Loucy (cell line): ENCODE measurements around the gene TRERF1.

ENCODE experiments used
- H2AFZ ChIP-seq: fragments of 200-600 bp; sonication (generic); 2 replicates; pipeline ENCODE4 v1.6.0; 2016; ENCODE audit warnings: antibody characterized with exemption, mild to moderate bottlenecking, low read length, moderate library complexity
- H3F3A ChIP-seq: fragments of 200-600 bp; 2 replicates; pipeline ENCODE4 v1.6.0; 2016; ENCODE audit warnings: antibody characterized with exemption, low read depth, mild to moderate bottlenecking
- H3K27me3 ChIP-seq: fragments of 200-600 bp; sonication (generic); 2 replicates; pipeline ENCODE4 v1.6.1; 2014; ENCODE audit warnings: low read length, mild to moderate bottlenecking; ENCODE audit not compliant: insufficient read depth, poor library complexity, severe bottlenecking
- H3K36me3 ChIP-seq: fragments of 200-600 bp; sonication (generic); 2 replicates; pipeline ENCODE4 v1.6.1; 2016; ENCODE audit warnings: low read length; ENCODE audit not compliant: insufficient read depth
- H3K4me1 ChIP-seq: fragments of 200-600 bp; sonication (generic); 2 replicates; pipeline ENCODE4 v1.5.1; 2014; ENCODE audit warnings: low read length, mild to moderate bottlenecking; ENCODE audit not compliant: insufficient read depth, poor library complexity, severe bottlenecking
- H3K4me2 ChIP-seq: fragments of 200-600 bp; sonication (generic); 2 replicates; pipeline ENCODE4 v1.6.0; 2014; ENCODE audit warnings: antibody characterized with exemption, low read length, low read depth, mild to moderate bottlenecking; ENCODE audit not compliant: poor library complexity, severe bottlenecking
- H3K4me3 ChIP-seq: fragments of 200-600 bp; sonication (generic); 2 replicates; pipeline ENCODE4 v1.5.1; 2014; ENCODE audit warnings: low read length, mild to moderate bottlenecking, mixed read lengths; ENCODE audit not compliant: poor library complexity, severe bottlenecking
- H3K79me2 ChIP-seq: fragments of 200-600 bp; sonication (generic); 2 replicates; pipeline ENCODE4 v1.6.1; 2014; ENCODE audit warnings: low read length; ENCODE audit not compliant: insufficient read depth
- H3K9ac ChIP-seq: fragments of 200-600 bp; sonication (generic); 2 replicates; pipeline ENCODE4 v1.6.0; 2014; ENCODE audit warnings: mild to moderate bottlenecking, low read depth, low read length, moderate library complexity; ENCODE audit not compliant: poor library complexity, severe bottlenecking
- H3K9me2 ChIP-seq: fragments of 200-600 bp; sonication (generic); replicated peaks from 2 replicates; pipeline ENCODE4 v1.6.1; 2016; ENCODE audit warnings: low read depth, low read length, mixed read lengths
- H3K9me3 ChIP-seq: fragments of 200-600 bp; sonication (generic); 2 replicates; pipeline ENCODE4 v1.6.1; 2014; ENCODE audit warnings: mild to moderate bottlenecking, antibody characterized with exemption, low read length, low read depth; ENCODE audit not compliant: insufficient read depth
- H4K20me1 ChIP-seq: fragments of 200-600 bp; sonication (generic); 2 replicates; pipeline ENCODE4 v1.6.0; 2014; ENCODE audit warnings: antibody characterized with exemption, low read length, mild to moderate bottlenecking; ENCODE audit not compliant: insufficient read depth, poor library complexity, severe bottlenecking
- EZH2phosphoT487 ChIP-seq: fragments of 200-600 bp; IDR thresholded peaks from 2 replicates; pipeline ENCODE4 v1.6.1; 2018; ENCODE audit warnings: antibody characterized with exemption, mild to moderate bottlenecking, moderate library complexity, borderline replicate concordance
- TF ChIP-seq, protein P1 (sequence below): fragments of 200-600 bp; sonication (generic); conservative IDR thresholded peaks from 2 replicates; pipeline ENCODE4 v1.5.1; 2014; ENCODE audit warnings: mild to moderate bottlenecking, antibody characterized with exemption, low read length

The TRERF1 gene

DNA sequence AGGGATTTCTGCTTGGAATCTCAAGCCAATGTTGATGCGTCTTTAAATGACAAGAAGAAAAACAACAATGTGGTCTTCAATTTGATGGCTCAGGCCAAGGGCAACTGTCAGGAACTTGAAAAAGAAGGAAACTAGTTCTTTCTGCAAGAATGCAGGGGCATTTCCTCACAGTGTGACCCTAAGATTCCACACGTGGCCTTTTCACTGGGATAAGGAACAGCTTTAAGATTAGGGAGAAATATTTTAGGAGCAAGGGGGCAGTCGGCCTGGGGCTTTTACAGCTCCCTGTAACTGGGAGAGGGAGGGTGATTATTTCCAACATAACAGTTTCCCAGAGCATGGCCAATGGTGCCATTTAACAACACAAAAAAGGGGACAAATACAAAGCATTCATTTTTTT lies 194.7 kb downstream of the TRERF1 start:
- Histone ChIP-seq H3K9ac (no peak overlapping the region), H3F3A (no peaks in the 10 kb centered on the region), H3K4me1 (peaks cover 5% of the 10 kb centered on the region), H3K79me2 (no peaks in the 10 kb centered on the region), H3K27me3 (no peaks in the 10 kb centered on the region), H3K4me2 (no peak overlapping the region), H3K4me3 (no peak overlapping the region), H3K9me2 (no peaks in the 10 kb centered on the region), H2AFZ (no peak overlapping the region), H3K9me3 (no peaks in the 10 kb centered on the region), H3K36me3 (peaks cover 47% of the 10 kb centered on the region; the same call in 1 of the 2 replicates), H4K20me1 (no peaks in the 10 kb centered on the region)
- TF ChIP-seq, protein P1, sequence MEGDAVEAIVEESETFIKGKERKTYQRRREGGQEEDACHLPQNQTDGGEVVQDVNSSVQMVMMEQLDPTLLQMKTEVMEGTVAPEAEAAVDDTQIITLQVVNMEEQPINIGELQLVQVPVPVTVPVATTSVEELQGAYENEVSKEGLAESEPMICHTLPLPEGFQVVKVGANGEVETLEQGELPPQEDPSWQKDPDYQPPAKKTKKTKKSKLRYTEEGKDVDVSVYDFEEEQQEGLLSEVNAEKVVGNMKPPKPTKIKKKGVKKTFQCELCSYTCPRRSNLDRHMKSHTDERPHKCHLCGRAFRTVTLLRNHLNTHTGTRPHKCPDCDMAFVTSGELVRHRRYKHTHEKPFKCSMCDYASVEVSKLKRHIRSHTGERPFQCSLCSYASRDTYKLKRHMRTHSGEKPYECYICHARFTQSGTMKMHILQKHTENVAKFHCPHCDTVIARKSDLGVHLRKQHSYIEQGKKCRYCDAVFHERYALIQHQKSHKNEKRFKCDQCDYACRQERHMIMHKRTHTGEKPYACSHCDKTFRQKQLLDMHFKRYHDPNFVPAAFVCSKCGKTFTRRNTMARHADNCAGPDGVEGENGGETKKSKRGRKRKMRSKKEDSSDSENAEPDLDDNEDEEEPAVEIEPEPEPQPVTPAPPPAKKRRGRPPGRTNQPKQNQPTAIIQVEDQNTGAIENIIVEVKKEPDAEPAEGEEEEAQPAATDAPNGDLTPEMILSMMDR: no peak
- TF ChIP-seq EZH2phosphoT487: no peak

DNA sequence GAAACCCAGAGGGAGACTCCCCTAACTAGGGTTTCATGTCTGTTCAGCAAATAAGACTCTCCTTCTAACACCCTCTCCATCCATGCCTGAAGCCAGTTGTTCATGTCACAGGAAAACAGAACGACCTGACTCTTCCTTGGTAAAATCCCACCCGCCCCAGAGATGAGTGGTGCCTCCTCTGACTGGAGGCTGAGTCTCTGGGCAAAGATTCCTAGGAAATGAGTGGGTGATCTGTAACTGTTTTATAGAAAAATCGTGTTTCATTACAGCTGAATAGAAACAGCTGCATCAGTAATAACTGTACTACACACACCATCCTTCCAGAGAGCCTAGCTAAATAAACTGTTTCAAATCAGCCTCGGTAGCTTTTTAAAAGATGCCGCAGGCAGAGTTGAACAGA lies 196.7 kb downstream of the TRERF1 start:
- no peak overlapping the region for H3K4me2 ChIP-seq
- H3K4me1 ChIP-seq: peaks cover 9% of the 10 kb centered on the region
- no peak overlapping the region for H2AFZ ChIP-seq
- no peaks in the 10 kb centered on the region for H3K79me2 ChIP-seq
- no peaks in the 10 kb centered on the region for H3K9me2 ChIP-seq
- no peaks in the 10 kb centered on the region for H4K20me1 ChIP-seq
- no peak overlapping the region for H3K4me3 ChIP-seq
- H3K9me3 ChIP-seq: no peaks in the 10 kb centered on the region
- H3K27me3 ChIP-seq: no peaks in the 10 kb centered on the region
- H3K36me3 ChIP-seq: peaks cover 47% of the 10 kb centered on the region; the same call in 1 of the 2 replicates
- no peaks in the 10 kb centered on the region for H3F3A ChIP-seq
- H3K9ac ChIP-seq: no peak overlapping the region
- TF ChIP-seq, protein P1: no peak
- no peak for TF ChIP-seq EZH2phosphoT487

GRCh38 chr6:42254505-42254904 lies 197.2 kb downstream of the TRERF1 start:
- Histone ChIP-seq H3K9me2 (no peaks in the 10 kb centered on the region), H3F3A (no peaks in the 10 kb centered on the region), H3K9ac (no peak overlapping the region), H4K20me1 (no peaks in the 10 kb centered on the region), H3K4me2 (no peak overlapping the region), H3K9me3 (no peaks in the 10 kb centered on the region), H3K36me3 (peaks cover 49% of the 10 kb centered on the region; the same call in 1 of the 2 replicates), H3K79me2 (no peaks in the 10 kb centered on the region), H2AFZ (no peak overlapping the region), H3K27me3 (no peaks in the 10 kb centered on the region), H3K4me3 (no peak overlapping the region), H3K4me1 (peaks cover 9% of the 10 kb centered on the region)
- TF ChIP-seq EZH2phosphoT487: no peak
- TF ChIP-seq, protein P1: no peak
